ENCODE data around the gene AHSA1.

The AHSA1 gene

DNA sequence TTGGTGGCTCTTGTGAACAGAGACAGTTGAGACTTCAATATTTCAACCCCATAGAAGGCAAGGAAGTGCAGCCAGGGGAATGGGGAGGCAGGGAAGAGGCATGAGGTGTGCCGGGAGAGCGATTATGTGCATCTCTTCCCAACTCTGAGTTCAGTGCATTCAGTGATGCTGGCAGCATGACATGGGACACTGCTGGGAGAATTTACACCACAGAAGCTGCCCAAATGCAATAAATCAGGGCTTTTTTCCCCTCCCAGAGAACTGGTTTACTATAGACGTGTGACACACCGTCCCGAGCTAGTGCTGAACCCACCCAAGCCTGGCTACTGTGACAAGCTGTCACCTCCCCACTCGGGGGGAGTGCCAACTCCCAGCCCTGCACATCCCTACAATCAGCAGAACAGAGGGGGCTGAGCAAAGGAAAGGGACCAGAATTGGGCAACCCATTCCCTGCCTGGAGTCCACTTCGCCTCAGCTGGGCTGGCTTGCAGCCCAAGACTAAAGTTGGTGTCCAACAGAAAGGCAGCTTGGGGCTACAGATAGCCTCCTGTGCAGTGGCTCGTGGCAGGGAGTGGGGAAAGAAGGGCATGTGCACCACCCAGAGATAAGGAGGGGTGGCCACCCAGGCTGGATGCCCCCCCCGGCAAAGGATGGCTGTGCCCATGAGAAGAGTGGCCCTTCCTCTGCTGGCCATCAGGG, 16.7 kb downstream of the AHSA1 start:
- DNase-seq = no peak

DNA sequence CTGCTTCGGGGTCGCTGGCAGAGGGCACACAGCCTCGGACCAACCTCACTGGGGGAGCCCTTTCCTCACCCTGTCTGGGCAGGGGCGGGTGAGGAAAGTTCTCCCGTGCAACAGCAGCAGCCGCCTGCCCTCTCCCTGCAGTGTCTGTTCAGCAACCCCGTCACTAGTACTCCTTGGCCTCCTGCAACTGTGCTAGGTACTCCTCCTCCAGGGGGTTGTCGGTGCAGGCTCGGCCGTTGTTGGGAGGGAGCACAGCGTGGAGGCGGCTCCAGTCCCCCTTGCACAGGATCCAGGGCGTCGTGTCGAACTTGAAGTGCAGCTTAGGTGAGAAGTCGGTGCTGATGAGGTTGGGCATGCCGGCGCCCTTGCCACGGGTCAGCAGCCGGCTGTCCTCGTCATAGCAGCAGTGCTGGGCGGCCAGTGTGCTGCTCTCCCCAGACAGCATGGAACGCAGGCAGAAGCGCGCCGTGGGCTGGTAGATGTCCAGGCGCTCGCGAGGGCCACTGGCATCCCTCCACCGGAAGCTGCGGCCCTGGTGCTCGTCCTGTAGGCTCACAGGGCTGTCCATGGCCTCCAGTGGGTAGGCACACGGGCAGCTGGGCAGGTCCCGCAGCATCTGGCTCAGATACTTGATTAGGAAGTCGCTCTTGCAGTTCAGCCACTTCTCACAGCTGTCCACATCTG, 17.7 kb downstream of the AHSA1 start:
- DNase-seq = no peak

DNA sequence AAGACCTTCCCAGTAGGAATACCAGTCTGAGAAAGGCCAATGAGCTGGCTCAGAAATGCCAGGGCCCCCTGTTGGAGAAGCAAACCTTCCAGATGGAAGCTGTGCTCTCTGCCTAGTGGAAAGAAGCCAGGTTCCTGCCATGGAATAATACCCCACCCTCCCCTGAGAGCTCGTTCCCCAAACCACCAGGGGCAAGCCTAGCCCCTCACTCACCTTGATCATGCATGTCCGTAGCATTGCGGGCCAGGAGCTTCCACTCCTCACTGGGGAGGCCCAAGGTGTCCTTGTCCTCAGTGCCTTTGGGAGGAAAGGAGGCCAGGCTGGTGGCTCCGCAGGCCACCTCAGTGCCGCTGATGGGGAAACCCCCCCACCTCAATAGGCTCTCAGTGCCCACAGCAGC, 20.1 kb downstream of the AHSA1 start:
- DNase-seq = no peak

DNA sequence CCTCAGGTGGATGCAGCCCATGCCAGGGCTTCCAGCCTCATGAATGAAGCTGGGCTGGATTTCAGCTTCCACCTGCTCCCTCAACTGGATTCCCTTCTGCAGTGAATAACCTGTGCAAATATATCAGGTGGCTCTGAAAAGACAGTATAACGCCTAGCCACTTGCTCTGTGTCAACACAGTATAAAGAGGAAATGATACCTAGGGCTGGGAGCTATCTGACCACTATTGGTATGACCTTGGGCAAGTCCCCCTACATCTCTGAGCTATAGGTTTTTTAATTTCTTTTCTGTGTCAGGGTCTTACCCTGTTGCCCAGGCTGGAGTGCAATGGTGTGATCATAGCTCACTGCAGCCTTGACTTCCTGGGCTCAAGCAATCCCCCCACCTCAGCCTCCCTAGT, 20.9 kb downstream of the AHSA1 start:
- DNase-seq = no peak

DNA sequence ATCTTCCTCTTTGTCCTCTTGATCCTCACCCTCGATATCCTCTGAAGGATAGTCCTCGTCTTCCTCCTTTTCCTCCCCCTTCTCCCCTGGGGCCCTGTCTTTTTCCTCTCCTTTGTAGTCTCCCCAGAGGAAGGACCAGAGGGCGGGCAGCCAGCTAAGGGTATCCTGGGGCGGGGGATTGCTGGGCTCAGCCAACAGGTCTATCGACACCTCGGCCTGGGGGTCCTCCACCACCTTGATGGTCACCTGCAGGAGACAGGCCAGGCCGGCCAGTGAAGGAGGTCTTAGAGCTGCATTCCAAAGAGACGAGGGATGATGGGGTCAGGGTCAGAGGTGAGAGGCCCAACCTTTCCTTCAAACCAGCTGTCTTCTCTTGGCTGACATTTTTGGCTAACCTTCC, 24.5 kb downstream of the AHSA1 start:
- no peak for DNase-seq

DNA sequence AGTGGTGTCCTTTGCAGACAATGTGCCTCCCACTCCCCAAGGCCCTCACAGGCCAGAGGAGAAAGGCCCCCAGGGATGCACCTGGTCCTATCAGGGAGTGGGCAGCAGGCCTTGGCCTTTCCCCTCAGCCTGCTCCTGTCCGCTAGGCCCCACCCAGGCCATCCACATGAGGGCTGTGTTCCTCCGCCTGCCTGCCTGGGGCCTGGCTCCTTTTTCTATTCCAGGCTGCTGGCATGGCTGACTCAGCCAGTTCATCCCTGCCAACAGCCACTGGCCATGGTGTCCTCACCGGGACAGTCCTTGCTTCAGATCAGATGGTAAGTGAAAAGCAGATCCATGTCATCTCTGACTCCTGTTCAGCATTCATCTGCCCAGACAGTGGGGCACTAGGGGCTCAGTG, 27.4 kb downstream of the AHSA1 start:
- DNase-seq = no peak

DNA sequence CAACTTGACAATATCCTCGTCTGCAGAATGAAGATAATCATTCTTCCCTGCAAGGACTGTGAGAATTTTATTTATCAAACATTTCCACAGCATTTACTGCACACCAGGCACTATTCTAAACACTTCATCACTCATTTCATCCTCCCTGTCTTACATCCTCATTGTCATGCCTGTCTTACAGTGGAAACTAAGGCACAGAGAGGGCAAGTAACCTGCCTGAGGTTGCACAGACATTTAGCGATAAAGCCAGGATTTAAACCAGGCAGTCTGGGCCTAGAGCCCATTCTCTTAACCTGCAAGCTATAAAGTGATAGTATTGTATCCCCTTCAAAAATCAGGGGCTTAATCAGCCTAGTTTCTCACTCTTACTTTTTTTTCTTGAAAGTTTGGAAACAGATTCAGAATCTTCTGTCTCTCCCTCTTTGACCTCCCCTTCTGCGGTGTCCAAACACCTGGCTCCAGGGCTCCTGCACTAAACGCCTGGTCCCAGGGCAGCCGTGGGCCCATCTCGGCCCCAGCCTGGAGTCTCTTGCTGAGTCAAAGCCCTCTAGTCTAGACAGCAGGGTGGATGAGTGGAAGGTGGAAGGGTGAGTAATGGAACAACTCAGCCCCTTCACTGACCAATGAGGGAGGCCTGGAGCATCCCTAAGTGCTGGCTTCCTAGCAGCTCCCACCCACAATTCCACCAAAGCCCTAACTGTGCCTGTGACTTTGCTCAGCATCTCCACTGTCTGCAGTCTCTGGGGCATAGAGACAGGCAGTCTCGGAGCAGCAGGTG, 28.2 kb downstream of the AHSA1 start:
- DNase-seq = no peak

DNA sequence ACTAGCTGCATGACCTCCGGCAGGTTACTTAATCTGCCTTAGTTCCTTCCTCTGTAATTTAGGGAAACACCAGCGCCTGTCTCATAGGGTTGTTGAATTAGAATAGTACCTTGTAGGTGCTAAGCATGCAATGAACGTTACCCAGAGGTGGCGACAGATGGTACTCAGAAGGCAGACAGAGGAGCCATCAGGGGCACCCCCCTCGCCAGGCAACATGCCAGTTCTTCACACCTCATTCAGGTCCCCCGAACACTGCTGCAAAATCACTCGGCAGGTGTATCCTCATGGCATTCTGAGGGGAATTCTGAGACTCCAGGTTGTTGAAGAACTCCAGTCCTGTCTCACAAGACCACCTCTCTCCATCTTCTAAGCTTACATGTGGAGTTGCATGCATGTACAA, 30.7 kb downstream of the AHSA1 start:
- DNase-seq = no peak

DNA sequence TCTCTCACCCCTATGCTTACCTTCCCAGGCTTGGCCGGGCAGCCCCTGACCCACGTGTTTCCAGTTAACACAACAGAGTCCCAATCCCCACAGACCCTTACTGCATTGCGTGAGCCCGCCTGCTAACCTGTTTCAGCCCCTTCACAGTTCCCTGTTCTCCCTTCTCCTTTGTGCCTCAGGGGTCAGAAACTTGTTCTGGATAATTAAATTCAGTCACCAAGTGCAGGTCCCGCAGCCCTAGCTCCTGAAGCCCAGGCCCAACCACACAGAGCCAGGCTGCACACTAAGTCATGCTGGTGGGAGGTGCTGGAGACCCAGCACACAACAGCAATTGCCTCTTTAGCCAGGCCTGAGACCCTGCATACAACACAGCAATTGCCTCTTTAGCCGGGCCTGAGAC, 31.1 kb downstream of the AHSA1 start:
- DNase-seq = no peak

DNA sequence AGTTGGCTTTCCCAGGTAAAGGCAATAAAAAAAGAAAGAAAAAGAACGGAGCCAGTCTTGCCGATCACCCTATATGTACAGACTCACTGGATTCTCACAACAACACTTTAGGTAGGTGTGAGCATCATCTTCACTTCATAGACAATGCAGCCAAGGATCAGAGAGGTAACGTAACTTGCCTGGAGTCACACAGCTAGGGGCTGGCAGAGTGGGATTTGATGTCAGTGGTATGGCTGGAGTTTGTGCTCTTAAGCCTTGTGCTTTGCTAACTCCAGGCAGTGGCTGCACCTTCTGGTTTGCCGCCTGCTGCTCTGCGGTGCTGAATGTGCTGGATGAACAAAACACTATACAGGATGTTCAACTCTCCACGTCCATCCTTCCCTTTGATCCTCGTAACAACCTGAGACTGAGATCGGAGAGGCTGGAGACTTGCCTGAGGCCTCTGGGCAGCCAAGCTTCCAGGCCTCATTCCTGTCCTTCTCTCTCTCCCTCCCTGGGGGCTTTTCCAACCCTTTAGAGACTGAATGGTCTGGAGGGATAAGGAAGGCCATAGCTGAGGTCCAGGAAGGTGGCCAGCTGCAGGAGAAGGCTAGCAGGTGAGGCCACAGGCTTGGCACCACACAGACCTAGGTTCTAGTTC, 32.6 kb downstream of the AHSA1 start:
- no peak for DNase-seq

DNA sequence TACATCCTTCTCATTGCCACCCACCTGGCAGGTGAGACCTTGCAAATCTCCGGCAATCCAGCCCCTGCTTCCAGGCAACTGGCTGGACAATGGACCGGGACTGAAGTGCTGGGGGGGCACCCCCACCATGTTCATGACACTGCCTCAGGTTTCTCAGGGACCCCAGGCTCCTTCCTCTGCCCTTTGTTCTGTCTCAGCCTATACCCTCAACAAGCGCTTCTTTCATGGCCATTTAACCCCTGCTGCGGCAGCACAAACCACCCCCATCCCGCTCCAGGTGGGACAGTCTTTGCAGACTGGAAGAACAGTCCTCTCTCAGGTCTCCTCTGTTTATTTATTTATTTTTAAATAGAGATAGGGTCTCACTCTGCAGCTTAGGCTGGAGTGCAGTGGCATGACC, 33.2 kb downstream of the AHSA1 start:
- no peak for DNase-seq

DNA sequence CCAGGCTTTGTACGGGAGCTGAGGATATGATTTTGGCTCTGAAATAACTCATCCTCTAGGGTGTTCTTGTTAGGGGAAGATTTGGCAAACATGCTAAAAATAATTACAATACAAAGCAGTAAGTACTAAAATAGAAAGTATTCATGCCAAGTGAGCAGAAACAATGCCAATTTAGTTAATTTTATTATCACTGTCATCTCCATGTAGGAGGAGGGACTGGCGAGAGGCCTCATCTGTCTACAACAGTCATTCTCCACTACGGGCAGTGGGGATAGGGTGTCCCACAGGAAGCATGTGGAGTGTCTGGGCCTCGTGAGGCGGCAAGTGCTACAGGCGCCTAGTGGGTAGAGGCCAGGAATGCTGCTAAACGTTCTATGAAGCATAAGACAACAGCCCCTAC, 37.4 kb downstream of the AHSA1 start:
- no peak for DNase-seq

DNA sequence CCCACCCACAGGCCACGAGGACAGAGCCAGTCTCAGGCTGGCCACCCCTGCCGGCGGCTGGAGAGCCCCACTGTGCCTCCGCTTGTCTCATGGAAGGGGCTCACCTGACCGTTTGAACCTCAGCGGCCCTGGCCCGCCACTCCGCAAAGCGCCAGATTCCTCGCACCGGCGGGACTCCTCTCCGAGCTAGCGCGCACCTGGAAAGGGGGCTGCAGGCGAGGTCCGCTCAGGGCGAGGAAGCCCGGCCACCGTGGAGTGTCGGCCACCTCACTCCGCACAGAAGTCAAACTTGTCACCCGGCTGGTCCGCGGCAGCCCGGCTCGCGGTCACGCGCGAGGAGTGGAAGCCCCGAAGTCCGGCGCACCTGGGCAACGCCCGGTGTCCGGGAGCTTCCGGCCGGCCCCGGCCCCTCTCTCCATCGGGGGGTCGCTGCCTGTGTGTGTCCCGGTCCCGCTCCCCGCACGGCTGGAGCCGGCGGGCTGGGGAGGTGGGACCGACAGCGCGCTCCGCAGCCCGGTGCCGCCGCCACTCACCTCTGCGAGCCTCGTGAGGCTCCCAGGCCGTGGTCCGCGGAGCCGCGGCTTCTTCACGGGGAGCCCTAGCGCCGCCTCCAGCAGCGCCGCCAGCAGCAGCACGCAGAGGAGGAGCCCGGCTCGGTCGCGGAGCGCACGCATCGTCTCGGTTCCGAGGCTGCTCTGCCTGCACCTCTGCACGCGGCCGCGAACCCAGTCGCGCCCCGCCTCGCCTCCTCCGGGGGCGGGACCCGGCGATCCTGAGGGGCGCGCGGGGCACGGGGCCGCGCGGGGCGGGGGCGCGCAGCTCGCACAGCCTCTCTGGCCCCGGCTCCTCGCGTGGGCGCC, 40.5 kb downstream of the AHSA1 start, which contains the start of gene ISM2:
ISM2 (minus strand) TSS at position 697 of the 860 bp plus-strand sequence; CDS start at position 674, 23 bp downstream.
- DNase-seq = peak in 2 of 4 experiments; percentile 9 to 21

DNA sequence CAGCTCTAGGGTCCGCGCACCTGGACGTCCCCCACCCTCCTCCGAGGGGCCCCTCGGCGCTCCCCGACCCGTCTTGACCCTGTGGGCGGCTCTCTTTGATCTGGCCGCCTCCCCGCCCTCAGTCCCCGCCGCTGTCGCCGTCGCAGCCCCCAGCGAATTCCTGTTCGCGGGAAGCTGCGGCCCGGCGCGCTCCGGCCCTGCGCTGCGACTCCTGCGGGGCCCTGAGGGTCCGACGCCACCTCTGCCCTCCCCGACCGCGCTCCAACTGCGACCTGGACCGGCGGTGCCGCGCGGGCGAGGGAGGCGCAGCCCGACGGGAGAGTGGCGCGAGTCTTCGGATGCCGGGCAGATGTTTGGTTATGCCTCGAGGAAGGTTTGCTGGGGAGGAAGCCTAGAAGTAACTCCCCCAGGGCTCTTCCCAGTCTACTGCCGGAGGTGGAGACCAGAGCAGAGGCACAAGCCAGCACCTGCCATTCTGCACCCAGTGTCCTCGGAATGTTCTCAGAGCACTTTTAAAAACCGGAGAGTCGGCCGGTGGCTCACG, 41.2 kb downstream of the AHSA1 start:
- DNase-seq = no peak

DNA sequence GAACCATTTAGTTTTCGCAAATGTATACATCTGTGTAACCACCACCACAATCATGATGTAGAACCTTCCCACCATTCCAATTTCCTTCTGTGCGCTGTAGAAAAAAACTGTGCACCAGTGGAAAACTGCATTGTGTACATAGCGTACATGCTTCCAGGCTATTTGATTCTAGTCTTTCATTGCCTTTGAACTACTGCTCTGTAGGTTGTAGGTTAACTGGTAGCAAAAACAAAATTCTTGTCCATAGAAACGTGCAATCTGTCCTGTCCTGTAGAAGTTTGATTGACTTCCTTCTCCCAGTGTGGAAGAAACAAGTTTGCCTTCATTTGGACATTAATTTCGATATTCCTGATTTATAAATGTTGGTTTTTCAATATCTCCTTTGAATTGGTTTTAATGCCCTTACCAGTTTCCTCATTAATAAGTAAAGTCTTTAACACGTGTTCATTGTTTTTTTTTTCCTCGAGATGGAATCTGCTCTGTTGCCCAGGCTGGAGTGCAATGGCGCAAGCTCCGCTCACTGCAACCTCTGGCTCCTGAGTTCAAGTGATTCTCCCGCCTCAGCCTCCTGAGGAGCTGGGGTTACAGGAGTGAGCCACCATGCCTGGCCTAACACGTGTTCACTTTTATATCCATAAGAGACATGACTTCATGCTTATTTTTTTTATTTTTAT, 44.4 kb downstream of the AHSA1 start:
- DNase-seq = no peak

DNA sequence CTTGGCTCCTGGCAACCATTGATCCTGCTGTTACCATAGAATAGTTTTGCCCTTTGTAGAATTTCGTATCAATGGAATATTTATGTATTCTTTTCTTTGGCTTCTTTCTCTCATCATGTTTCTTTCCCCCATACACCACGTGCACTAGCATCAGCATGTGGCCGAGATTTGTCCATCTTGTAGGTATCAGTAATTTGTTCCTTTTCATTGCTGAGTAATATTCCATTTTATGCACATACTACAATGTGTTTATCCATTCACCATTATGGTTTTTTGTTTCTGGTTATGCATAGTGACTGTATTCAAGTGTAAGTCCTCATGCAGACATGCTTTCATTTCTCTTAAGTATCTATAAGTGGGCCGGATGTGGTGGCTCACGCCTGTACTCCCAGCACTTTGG, 45.2 kb downstream of the AHSA1 start:
- no peak for DNase-seq

DNA sequence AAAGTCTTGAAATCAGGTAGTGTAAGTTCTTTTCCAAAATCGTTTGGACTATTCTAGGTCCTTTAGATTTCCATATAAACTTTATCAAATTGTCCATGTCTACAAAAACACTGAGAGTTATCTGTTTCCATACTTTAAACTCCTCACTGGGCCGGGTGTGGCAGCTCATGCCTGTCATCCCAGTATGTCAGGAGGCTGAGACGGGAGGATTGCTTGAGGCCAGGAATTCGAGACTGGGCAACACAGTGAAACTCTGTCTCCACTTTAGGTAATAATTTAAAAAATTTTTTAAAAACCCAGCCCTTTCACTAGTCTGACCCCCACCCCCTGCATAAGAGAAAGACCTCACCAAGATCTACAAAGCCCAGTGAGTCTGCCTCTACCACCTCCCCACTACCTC, 47.1 kb downstream of the AHSA1 start:
- no peak for DNase-seq

DNA sequence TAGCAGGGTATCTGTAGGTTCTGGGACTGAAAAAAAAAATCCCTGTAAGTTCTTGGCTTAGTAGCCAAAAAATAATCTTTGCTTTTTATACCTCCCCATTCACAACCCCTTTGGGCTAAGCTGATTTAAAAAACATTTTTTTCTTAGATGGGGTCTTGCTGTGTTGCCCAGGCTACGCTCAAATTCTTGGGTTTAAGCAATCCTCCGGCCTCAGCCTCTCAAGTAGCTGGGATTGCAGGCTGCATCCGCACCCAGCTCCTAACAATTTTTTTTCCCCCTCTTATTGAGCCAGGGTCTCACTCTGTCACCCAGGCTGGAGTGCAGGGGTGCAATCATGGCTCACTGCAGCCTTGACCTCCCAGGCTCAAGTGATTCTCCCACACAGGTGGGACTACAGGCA, 49.9 kb downstream of the AHSA1 start:
- DNase-seq = no peak

DNA sequence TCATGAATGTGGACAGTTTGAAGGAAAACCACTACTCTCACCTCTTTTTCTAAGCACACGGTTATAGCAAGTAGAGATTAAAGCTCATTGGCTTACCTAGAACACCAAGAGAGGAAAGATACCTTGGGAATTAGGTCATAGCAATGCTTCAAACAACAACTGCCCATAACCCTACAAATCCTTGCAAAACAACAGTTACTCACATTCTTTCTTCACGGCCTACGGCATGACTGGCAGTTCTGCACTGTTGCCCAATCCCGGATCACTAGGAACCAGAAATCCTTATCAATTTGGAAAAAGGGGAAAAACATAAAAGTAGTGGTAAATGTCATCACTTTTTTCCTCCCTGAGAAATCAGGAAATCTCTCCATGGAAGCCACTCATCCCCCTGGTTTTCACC, 50.4 kb downstream of the AHSA1 start:
- DNase-seq = no peak

DNA sequence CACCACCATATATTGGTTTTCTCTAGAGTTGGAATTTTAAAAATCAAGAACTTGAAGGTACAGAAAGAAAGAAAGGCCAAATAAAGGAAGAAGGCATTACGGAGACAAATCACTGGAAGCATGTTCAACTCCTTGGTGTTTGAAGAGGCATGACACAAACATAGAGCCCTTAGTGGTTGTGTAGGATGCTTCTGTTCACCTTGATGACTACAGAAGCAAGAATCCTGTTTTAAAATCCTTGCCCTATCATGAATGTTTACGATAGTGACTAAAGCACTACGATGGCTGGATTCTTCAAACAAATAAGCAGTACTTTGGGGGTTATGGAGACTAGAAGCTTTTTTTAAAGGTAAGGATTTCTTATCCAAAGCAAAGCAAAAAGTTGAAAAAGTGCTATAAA, 51.0 kb downstream of the AHSA1 start:
- DNase-seq = no peak

DNA sequence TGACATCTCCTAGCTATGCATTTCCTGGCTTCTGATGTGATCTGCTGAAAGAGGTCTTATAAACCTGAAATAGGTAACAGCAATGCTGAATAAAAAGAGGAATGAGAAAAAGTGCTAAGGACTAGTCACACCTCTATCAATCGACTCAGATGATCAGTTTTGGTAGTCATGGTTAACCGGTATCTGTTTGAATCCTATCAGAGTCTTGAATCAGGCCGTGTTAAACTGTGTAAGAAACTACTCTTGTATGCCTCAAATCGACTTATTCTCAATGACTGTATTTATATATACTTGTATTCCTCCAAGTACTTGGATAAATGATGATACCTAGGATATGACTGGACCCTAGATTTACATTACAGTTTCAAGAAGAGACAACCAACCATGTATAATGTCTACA, 51.5 kb downstream of the AHSA1 start:
- DNase-seq = no peak
